BE2C (cell line): Measurements from ENCODE around the gene JAKMIP1.

Source experiments
- DNase-seq: peaks from one replicate; pipeline ENCODE4 v3.0.0-alpha.2; 2020
- H3K27me3 ChIP-seq: fragments of 250-450 bp; sonication (Bioruptor Pico); 2 replicates; pipeline ENCODE4 v1.5.1; 2020; ENCODE audit warnings: mild to moderate bottlenecking
- H3K36me3 ChIP-seq: fragments of 250-450 bp; sonication (Bioruptor Pico); 2 replicates; pipeline ENCODE4 v1.5.1; 2020; ENCODE audit warnings: mild to moderate bottlenecking
- H3K4me1 ChIP-seq: fragments of 250-450 bp; sonication (Bioruptor Pico); 2 replicates; pipeline ENCODE4 v1.5.1; 2020
- H3K4me3 ChIP-seq: 2 replicates; pipeline ENCODE4 v1.5.1; 2011; ENCODE audit warnings: low read depth, low read length
- H3K9me3 ChIP-seq: fragments of 250-450 bp; sonication (Bioruptor Pico); 2 replicates; pipeline ENCODE4 v1.5.1; 2020
- CTCF ChIP-seq: IDR thresholded peaks from 2 replicates; pipeline ENCODE4 v1.5.1; 2012; ENCODE audit warnings: mild to moderate bottlenecking, low read depth, low read length

Gene JAKMIP1

GRCh38 chr4:6241062-6241845 is 40.9 kb upstream of the JAKMIP1 start:
- no peak for TF ChIP-seq CTCF
- Histone ChIP-seq H3K27me3 (no peaks in the 10 kb centered on the region), H3K36me3 (no peaks in the 10 kb centered on the region), H3K9me3 (peaks cover 3% of the 10 kb centered on the region; the same call in 1 of the 2 replicates), H3K4me1 (no peaks in the 10 kb centered on the region), H3K4me3 (no peak overlapping the region)
- no peak for DNase-seq

GRCh38 chr4:6239968-6240367 is 39.6 kb upstream of the JAKMIP1 start:
- peaks cover 3% of the 10 kb centered on the region; the same call in 1 of the 2 replicates for H3K9me3 ChIP-seq
- H3K36me3 ChIP-seq, result no peaks in the 10 kb centered on the region
- H3K4me1 ChIP-seq, result no peaks in the 10 kb centered on the region
- H3K27me3 ChIP-seq, result no peaks in the 10 kb centered on the region
- DNase-seq, result no peak
- H3K4me3 ChIP-seq, result no peak overlapping the region
- TF ChIP-seq CTCF, result no peak

- no peak for DNase-seq
Observed at GRCh38 chr4:6239486-6239885, 39.1 kb upstream of the JAKMIP1 start.

GRCh38 chr4:6236816-6237390 is 36.6 kb upstream of the JAKMIP1 start:
- Histone ChIP-seq H3K4me1 (peaks cover 5% of the 10 kb centered on the region), H3K4me3 (no peak overlapping the region), H3K36me3 (no peaks in the 10 kb centered on the region), H3K27me3 (no peaks in the 10 kb centered on the region), H3K9me3 (no peaks in the 10 kb centered on the region)
- TF ChIP-seq CTCF, result no peak
- no peak for DNase-seq

More at GRCh38 chr4:6239486-6239885, 39.1 kb upstream of the JAKMIP1 start:
- H3K4me3 ChIP-seq, result no peak overlapping the region
- H3K9me3 ChIP-seq, result peaks cover 3% of the 10 kb centered on the region; the same call in 1 of the 2 replicates
- H3K36me3 ChIP-seq, result no peaks in the 10 kb centered on the region
- peaks cover 4% of the 10 kb centered on the region; the same call in 1 of the 2 replicates for H3K4me1 ChIP-seq
- TF ChIP-seq CTCF, result no peak
- no peaks in the 10 kb centered on the region for H3K27me3 ChIP-seq

- DNase-seq, result no peak
- Histone ChIP-seq H3K4me3 (no peak overlapping the region), H3K27me3 (no peaks in the 10 kb centered on the region), H3K4me1 (peaks cover 10% of the 10 kb centered on the region), H3K36me3 (no peaks in the 10 kb centered on the region), H3K9me3 (no peaks in the 10 kb centered on the region)
- no peak for TF ChIP-seq CTCF
Observed at GRCh38 chr4:6235901-6236640, 35.7 kb upstream of the JAKMIP1 start.
